ENCODE measurements around the gene OR52E4. TPM values are rescaled to one million over a fixed set of nuclear protein-coding genes. Genes with fewer than 3 reads are reported as not detected.

OR52E4 gene
- total and polyA plus RNA-seq, 2 of the 4 experiments (the other 2 are of a cell fraction), result not detected

GRCh38 chr11:5929571-5930368 lies 49.3 kb downstream of the OR52E4 start:
- H3K23ac ChIP-seq (ENCODE audit: low read depth, low read length), result no peak overlapping the region
- H3K36me3 ChIP-seq (ENCODE audit: control insufficient read depth, insufficient read depth, low read length), result no peaks in the 10 kb centered on the region
- DNase-seq (no peak), ATAC-seq (ENCODE audit: low read depth) (no peak)
- H2AK9ac ChIP-seq (replicated peaks; ENCODE audit: low read depth, low read length, poor library complexity), result no peak overlapping the region
- H3K27ac ChIP-seq (ENCODE audit: insufficient read depth, low read length), result no peak overlapping the region
- no peak overlapping the region for H3K56ac ChIP-seq (ENCODE audit: extremely low read depth, insufficient read depth, low read length)
- no peak overlapping the region for H4K5ac ChIP-seq (ENCODE audit: low read depth, low read length)
- intact Hi-C loops (cut with micrococcal nuclease) (no loop called here), dilution Hi-C loops (cut with HindIII; ENCODE audit: low sequenced_read_pairs, unreplicated experiment) (no loop called here), in situ Hi-C loops (cut with MboI; ENCODE audit: low sequenced_read_pairs) (no loop called here)
- ChIA-PET POLR2A (ENCODE audit: unreplicated experiment) (no interaction called here), CTCF (no interaction called here)
- no peaks in the 10 kb centered on the region for H3K79me1 ChIP-seq (ENCODE audit: low read depth in 1 of 2, low read length in 2 of 2)
- H3K18ac ChIP-seq (ENCODE audit: low read depth, low read length), result no peak overlapping the region
- no TSS peak for BruUV-seq (replicated peaks)
- no peak overlapping the region for H3K4me2 ChIP-seq (ENCODE audit: low read depth, low read length)
- H3K9me1 ChIP-seq (ENCODE audit: insufficient read depth, low read length), result no peaks in the 10 kb centered on the region
- no peaks in the 10 kb centered on the region for H3K4me1 ChIP-seq (ENCODE audit: control insufficient read depth, insufficient read depth, low read length)
- H2BK5ac ChIP-seq (ENCODE audit: low read depth, low read length, poor library complexity, severe bottlenecking), result no peak overlapping the region
- no peak overlapping the region for H3K14ac ChIP-seq (replicated peaks; ENCODE audit: low read depth, low read length)
- WGBS, 2 experiments (ENCODE audit: extremely low coverage in 2 of 2, insufficient read length in 1 of 2), result 76% methylated on average over 9 of the region's 31 CpGs; no CpG with 5 or more reads in 1 of the 2 experiments
- no peak overlapping the region for H3K9ac ChIP-seq (ENCODE audit: low read depth, low read length)
- H3K27me3 ChIP-seq (ENCODE audit: control insufficient read depth, insufficient read depth, low read length), result no peaks in the 10 kb centered on the region
- H2BK15ac ChIP-seq (ENCODE audit: low read depth, low read length), result no peak overlapping the region
- no peak overlapping the region for H2BK20ac ChIP-seq (ENCODE audit: low read depth, low read length)
- TF ChIP-seq SMC3 (IDR thresholded peaks at IDR 0.05; ENCODE audit: low read depth, low read length) (no peak), RAD21 (IDR thresholded peaks at IDR 0.05; ENCODE audit: low read length) (no peak), RFX5 (IDR thresholded peaks at IDR 0.05; ENCODE audit: low read depth, low read length) (no peak), FOS (IDR thresholded peaks at IDR 0.05; ENCODE audit: low read depth, low read length) (no peak)
- TF ChIP-seq, protein P1, sequence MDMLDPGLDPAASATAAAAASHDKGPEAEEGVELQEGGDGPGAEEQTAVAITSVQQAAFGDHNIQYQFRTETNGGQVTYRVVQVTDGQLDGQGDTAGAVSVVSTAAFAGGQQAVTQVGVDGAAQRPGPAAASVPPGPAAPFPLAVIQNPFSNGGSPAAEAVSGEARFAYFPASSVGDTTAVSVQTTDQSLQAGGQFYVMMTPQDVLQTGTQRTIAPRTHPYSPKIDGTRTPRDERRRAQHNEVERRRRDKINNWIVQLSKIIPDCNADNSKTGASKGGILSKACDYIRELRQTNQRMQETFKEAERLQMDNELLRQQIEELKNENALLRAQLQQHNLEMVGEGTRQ (IDR thresholded peaks at IDR 0.05; ENCODE audit: low read depth, low read length), result no peak
- TF ChIP-seq, protein P2, sequence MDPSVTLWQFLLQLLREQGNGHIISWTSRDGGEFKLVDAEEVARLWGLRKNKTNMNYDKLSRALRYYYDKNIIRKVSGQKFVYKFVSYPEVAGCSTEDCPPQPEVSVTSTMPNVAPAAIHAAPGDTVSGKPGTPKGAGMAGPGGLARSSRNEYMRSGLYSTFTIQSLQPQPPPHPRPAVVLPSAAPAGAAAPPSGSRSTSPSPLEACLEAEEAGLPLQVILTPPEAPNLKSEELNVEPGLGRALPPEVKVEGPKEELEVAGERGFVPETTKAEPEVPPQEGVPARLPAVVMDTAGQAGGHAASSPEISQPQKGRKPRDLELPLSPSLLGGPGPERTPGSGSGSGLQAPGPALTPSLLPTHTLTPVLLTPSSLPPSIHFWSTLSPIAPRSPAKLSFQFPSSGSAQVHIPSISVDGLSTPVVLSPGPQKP (IDR thresholded peaks at IDR 0.05; ENCODE audit: borderline replicate concordance, low read depth, low read length), result no peak
- H2AFZ ChIP-seq (replicated peaks; ENCODE audit: low read length, poor library complexity), result no peak overlapping the region
- no peaks in the 10 kb centered on the region for H4K20me1 ChIP-seq (ENCODE audit: insufficient read depth, low read length)
- no peak overlapping the region for H2BK120ac ChIP-seq (ENCODE audit: low read depth, low read length)
- H2AK5ac ChIP-seq (ENCODE audit: low read depth, low read length), result no peak overlapping the region
- H3K4me3 ChIP-seq (ENCODE audit: insufficient read depth, low read depth, low read length), result no peak overlapping the region
- no peak overlapping the region for H4K91ac ChIP-seq (ENCODE audit: insufficient read depth, low read depth, low read length)
- H4K8ac ChIP-seq (ENCODE audit: low read depth in 2 of 2, low read length in 2 of 2), result no peak overlapping the region
- no peak overlapping the region for H3K4ac ChIP-seq (ENCODE audit: low read depth, low read length)
- H3K9me3 ChIP-seq (ENCODE audit: control insufficient read depth, insufficient read depth, low read length), result peaks cover 41% of the 10 kb centered on the region

All from IMR-90 (cell line).